GM15510 (cell line): ENCODE measurements around the gene SGK2.
A peak's percentile ranks its signal among the peaks of the same experiment; 100 is the strongest.

ENCODE experiments used
- POLR2A ChIP-seq: IDR thresholded peaks from 3 replicates; pipeline ENCODE4 v1.6.1; 2011; ENCODE audit warnings: borderline replicate concordance; ENCODE audit not compliant: insufficient read length; ENCODE audit errors: extremely low read depth

The SGK2 gene

GRCh38 chr20:43558412-43559146 lies at the start of gene SGK2:
TSS of gene SGK2 (plus strand) at chr20:43559027. CDS start at chr20:43566496, 7,469 bp downstream.
- TF ChIP-seq POLR2A = no peak

- no peak for TF ChIP-seq POLR2A
Measured at GRCh38 chr20:43511879-43512278, 46.9 kb upstream of the SGK2 start.

- TF ChIP-seq POLR2A = no peak
Measured at GRCh38 chr20:43513372-43513930, 45.4 kb upstream of the SGK2 start.

GRCh38 chr20:43513931-43514647 lies 44.7 kb upstream of the SGK2 start:
- peak; percentile 66 for TF ChIP-seq POLR2A

- TF ChIP-seq POLR2A = no peak
Measured at GRCh38 chr20:43514648-43514999, 44.2 kb upstream of the SGK2 start.

DNA sequence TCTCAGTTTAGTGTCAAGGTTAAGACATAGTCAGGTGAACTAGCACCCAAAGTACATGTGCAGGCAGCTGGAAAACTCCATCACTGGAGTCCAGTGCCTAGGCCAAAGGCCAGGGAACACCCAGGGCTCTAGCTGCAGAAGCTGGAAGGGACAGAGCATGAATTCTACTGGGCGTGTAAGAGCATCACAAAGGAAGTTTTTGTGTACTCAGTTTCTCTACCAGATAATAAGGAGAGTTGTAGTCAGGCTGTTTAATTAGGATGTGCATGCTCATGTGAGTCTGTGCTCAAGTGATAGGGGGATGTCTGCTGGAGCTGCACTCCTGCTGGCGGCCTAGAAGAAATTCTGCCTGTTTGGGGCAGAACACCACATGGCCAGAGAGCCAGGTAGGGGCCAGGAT lies 43.2 kb upstream of the SGK2 start:
- no peak for TF ChIP-seq POLR2A

DNA sequence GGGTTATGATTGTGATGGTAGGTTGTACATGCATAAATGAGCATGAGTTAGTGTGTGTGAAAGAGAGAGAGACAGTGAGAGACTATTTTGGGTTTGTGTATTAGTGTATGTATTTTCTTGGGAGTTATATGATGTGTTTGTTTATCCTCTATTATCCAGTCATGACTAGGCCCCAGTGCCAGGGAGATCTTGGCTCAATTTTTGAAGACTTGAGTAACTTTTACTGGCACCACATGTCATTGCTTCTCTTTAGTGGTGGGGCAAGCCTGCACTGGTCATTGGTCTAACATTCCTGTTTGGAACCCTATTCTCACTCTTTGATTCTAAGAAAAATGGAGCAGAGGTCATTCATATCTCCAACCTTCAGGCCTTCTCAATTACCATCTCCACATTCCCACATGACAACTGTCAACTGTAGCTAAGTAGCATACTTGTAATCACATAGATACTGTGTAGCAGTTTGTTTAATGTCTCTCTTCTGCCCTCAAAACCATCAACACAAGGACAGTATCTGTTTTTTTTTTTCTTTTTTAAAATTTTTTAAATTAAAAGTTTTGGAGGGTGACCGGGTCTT lies 42.5 kb upstream of the SGK2 start:
- TF ChIP-seq POLR2A = no peak

DNA sequence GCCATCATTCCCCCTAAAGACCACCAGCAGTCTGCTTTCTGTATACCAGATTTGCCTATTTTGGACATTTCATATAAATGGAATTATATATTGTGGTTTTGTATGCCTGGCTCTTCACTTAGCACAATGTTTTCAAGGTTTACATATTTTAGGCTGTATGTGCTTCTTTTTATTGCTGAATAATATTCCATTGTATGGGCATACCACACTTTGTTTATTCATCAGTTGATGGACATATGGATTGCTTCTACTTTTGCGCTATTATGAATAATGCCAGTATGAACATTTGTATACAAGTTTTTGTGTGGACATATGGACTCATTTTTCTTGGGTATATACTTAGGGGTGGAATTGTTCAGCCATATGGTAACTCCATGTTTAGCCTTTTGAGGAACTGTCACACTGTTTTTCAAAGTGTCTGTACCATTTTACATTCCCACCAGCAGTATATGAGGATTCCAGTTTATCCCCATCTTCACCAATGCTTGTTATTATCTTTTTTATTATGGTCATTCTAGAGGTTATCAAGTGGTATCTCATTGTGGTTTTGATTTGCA lies 38.7 kb upstream of the SGK2 start:
- no peak for TF ChIP-seq POLR2A

GRCh38 chr20:43525021-43525420 lies 33.8 kb upstream of the SGK2 start:
- TF ChIP-seq POLR2A = no peak

GRCh38 chr20:43528258-43528875 lies 30.5 kb upstream of the SGK2 start:
- TF ChIP-seq POLR2A = no peak

DNA sequence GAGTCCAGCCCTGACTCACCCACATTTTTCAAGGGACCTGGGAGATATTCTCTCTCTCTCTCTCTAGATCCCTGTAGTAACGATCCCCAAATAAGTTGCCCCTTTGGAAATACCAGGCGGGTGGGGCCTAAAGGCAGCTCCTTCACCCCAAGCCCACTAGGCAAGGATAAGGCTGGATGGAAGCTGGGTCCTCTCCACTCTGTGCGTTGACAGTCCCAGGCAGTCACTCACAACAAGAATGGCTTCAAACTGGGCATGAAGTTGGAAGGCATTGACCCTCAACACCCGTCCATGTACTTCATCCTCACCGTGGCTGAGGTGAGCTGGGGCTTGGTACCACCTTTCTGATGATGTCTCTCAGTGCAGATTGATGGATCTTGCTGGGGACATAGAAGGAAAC lies 29.8 kb upstream of the SGK2 start:
- TF ChIP-seq POLR2A = no peak

GRCh38 chr20:43529457-43530153 lies 29.2 kb upstream of the SGK2 start:
- TF ChIP-seq POLR2A = no peak

DNA sequence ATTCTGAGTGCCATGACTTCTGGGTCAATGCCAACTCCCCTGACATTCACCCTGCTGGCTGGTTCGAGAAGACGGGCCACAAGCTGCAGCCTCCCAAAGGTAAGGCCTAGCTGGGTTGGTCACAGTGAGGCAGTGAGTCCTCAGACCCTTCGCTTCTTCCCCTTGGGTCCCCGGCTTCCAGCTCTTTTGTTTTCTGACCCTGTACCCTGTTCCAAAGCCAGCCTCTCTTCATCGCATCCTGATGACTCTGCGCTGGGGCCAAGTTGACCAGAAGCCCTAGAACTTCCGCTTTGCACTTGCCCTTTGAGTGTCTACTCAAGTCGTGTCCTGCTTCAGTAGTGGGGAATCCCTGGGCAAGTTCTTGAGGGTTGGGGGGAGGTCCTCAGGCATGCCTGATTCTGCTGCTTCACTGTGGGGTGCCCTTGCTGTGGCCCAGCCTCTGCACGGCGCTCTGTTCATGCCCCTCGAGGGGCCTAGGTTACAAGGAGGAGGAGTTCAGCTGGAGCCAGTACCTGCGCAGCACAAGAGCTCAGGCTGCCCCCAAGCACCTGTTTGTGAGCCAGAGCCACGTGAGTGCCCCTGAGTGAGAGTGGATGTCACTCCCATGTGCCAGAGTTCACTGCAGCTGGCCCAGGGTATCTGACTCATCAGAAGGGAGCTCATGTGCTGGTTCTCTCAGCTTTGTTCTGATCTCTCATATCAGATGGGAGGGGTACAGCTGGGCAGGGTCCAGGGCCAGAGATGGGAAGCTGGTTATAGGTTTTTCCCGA lies 28.3 kb upstream of the SGK2 start:
- no peak for TF ChIP-seq POLR2A

GRCh38 chr20:43531091-43531443 lies 27.8 kb upstream of the SGK2 start:
- no peak for TF ChIP-seq POLR2A

DNA sequence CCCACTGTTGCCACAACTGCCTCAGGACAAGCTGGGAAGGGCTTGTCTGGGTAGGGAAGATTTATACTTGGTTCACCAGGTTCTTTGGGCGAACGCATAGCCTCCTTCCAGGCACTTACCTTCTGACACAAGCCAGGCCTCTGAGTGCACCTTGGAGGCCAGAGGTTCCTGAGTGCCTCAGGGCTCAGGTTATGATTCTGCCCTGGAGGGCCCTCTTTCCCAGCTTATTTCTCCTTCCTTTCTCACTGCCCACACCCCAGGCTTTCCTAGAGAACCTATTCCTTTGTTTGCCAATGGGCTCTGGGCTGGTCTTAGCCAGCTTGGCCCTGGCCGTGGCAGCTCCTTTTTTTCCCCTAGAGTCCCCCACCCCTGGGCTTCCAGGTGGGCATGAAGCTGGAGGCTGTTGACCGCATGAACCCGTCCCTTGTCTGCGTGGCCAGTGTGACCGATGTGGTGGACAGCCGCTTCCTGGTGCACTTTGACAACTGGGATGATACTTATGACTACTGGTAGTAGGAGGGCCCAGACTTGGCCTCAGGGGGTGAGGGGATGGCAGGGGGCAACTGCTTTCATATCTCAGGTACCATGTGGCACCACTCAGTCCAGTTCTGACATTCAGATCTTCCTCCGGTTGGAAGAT lies 26.3 kb upstream of the SGK2 start:
- TF ChIP-seq POLR2A = no peak
